Adipocyte (in vitro differentiated cells): ENCODE measurements around the gene LRRC2.
"Not testable (repeated sequence)": the region's sequence is repeated elsewhere in the genome, so short reads cannot be mapped to it uniquely, and the experiment has no call there.

Experiments
- DNase-seq: peaks from one replicate; pipeline ENCODE4 v3.0.0-alpha.2; 2015; ENCODE audit warnings: low read depth
- H3K27me3 ChIP-seq: replicated peaks from 2 replicates; pipeline ENCODE4 v1.7.0; 2013; ENCODE audit warnings: mild to moderate bottlenecking, low read length, moderate library complexity; ENCODE audit not compliant: control insufficient read depth, insufficient read depth
- H3K36me3 ChIP-seq: 2 replicates; pipeline ENCODE4 v1.7.0; 2013; ENCODE audit warnings: low read length, mild to moderate bottlenecking, moderate library complexity; ENCODE audit not compliant: control insufficient read depth, insufficient read depth, severe bottlenecking
- H3K4me1 ChIP-seq: 2 replicates; pipeline ENCODE4 v1.7.0; 2013; ENCODE audit warnings: mild to moderate bottlenecking, low read length, moderate library complexity; ENCODE audit not compliant: control insufficient read depth, insufficient read depth
- H3K4me3 ChIP-seq: 2 replicates; pipeline ENCODE4 v1.7.0; 2013; ENCODE audit warnings: mild to moderate bottlenecking, low read length, moderate library complexity
- H3K9ac ChIP-seq: 2 replicates; pipeline ENCODE4 v1.7.0; 2013; ENCODE audit warnings: mild to moderate bottlenecking, low read length, moderate library complexity
- H3K9me3 ChIP-seq: 2 replicates; pipeline ENCODE4 v1.7.0; 2013; ENCODE audit warnings: mild to moderate bottlenecking, low read length, moderate library complexity; ENCODE audit not compliant: control insufficient read depth

Gene LRRC2

DNA sequence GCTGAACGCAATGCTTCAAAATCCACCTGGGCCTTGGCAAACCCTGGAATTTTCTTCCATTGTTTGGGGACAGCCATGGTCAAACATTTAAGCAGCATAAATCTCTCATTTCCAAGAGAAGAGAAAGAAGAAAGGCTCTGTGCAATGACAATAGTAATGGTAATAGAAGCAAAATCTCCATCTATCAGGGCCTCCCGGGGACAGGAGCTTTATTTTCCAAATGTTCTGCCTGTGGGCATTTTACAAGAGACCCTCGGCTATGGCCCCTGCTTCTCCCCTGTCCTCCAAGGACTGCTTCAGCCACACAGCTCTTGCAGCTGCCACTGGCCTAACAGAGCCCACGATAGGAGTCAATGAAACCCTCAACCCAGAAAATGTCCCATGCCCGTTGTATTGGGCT is 33.5 kb upstream of the LRRC2 start:
- Histone ChIP-seq H3K4me1 (peaks cover 7% of the 10 kb centered on the region), H3K9ac (no peak overlapping the region), H3K9me3 (no peaks in the 10 kb centered on the region), H3K36me3 (no peaks in the 10 kb centered on the region), H3K4me3 (no peak overlapping the region), H3K27me3 (no peaks in the 10 kb centered on the region)
- DNase-seq: no peak

- DNase-seq: no peak
- H3K36me3 ChIP-seq: no peaks in the 10 kb centered on the region
- peaks cover 7% of the 10 kb centered on the region for H3K4me1 ChIP-seq
- H3K9ac ChIP-seq: no peak overlapping the region
- H3K9me3 ChIP-seq: no peaks in the 10 kb centered on the region
- H3K27me3 ChIP-seq: no peaks in the 10 kb centered on the region
- H3K4me3 ChIP-seq: no peak overlapping the region
Measured at GRCh38 chr3:46595819-46596314, 29.8 kb upstream of the LRRC2 start.

DNA sequence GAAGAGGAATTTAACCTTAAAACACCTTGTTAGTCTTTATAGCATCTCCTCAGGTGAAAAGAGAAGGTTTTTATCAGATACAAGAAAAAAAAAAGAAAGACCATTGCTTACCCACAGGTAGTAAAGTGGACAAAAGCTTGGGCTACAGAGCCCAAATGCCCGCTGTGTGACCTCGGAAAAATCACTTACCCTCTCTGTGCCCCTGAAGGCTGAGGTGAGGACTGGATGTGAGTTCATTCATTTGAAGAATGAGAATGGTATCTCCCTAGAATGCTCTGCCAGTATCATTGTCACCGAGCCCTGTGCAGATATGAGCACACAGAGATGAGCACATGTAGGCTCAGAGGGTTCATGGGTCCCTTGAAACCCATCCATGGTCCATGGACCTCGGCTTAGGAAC is 28.6 kb upstream of the LRRC2 start:
- Histone ChIP-seq H3K36me3 (no peaks in the 10 kb centered on the region), H3K9ac (no peak overlapping the region), H3K27me3 (no peaks in the 10 kb centered on the region), H3K9me3 (no peaks in the 10 kb centered on the region), H3K4me1 (peaks cover 7% of the 10 kb centered on the region), H3K4me3 (no peak overlapping the region)
- no peak for DNase-seq

- Histone ChIP-seq H3K4me1 (peaks cover 7% of the 10 kb centered on the region), H3K9me3 (no peaks in the 10 kb centered on the region), H3K27me3 (no peaks in the 10 kb centered on the region), H3K9ac (no peak overlapping the region), H3K4me3 (no peak overlapping the region), H3K36me3 (no peaks in the 10 kb centered on the region)
- no peak for DNase-seq
Measured at GRCh38 chr3:46593979-46594378, 27.9 kb upstream of the LRRC2 start.

DNA sequence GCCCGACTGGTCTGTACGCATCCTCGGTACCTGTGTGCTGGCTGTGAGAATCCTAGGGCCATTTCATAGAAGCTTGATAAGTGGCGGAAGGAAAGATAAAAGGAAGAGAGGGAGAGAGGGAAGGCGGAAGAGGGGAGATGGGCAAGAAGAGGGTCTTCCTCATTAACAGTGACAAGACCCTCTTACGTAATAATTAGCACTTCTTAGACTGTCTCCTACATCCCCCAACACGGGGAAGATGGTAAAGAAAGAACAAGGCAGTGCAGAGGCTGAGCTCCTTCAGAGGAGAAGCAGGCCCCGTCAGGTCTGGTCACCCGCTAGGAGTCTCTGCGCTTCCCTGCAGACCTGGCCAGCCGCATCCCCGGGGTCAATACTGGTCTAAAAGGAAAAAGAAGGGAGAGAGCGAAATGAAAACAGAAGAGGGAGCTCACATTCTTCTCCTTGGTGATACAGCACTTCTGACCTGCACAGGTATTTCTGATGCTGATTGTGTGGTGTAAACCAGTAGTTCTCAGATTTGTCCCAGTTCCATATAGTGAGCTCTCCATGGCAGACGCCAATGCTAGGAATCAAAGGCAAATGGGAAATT is 27.3 kb upstream of the LRRC2 start:
- no peaks in the 10 kb centered on the region for H3K36me3 ChIP-seq
- no peak overlapping the region for H3K4me3 ChIP-seq
- no peaks in the 10 kb centered on the region for H3K9me3 ChIP-seq
- H3K4me1 ChIP-seq: peaks cover 7% of the 10 kb centered on the region
- H3K9ac ChIP-seq: no peak overlapping the region
- no peak for DNase-seq
- no peaks in the 10 kb centered on the region for H3K27me3 ChIP-seq

- H3K27me3 ChIP-seq, H3K4me3 ChIP-seq, H3K36me3 ChIP-seq, H3K4me1 ChIP-seq, H3K9ac ChIP-seq, H3K9me3 ChIP-seq, DNase-seq: not testable (repeated sequence)
Measured at GRCh38 chr3:46587268-46587667, 21.2 kb upstream of the LRRC2 start.

- Histone ChIP-seq H3K27me3 (no peaks in the 10 kb centered on the region), H3K4me3 (no peak overlapping the region), H3K9ac (no peak overlapping the region), H3K9me3 (no peaks in the 10 kb centered on the region), H3K4me1 (no peaks in the 10 kb centered on the region), H3K36me3 (no peaks in the 10 kb centered on the region)
- no peak for DNase-seq
Measured at GRCh38 chr3:46586738-46587246, 20.7 kb upstream of the LRRC2 start.

DNA sequence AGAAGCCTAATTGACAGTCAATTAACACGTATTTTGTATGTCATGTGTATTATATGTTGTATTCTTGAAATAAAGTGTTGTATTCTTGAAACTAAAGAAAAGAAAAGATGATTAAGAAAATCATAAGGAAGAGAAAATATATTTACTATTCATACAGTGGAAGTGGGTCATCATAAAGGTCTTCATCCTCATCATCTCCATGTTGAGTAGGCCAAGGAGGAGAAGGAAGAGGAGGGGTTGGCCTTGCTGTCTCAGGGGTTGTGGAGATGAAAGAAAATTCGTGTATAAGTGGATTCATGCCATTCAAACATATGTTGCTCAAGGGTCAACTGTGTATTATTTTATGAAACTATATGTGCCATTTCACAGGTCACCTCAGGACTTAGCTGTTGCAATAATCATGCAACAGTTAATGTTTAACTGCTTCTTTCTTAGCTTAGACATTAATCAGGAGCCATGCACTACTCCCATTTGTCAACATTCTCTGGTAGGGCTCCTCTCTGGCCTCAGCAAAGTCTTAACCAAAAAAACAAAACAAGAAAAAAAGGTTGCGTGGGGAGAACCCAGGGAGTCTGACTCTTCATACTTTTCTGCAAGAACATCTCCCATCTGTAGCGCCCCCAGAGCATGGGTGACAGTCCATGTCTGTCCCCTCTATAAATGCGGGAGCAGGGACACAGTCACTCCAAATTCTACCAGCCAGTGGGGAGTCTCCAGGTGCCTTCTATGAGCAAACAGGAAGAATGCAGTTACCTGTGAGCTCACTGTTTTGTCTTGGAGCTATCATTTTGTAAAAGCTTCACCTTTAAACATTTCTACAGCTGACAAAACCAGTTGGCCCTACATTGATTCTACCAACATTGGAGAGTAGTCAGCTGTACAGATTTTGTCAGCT is 19.9 kb upstream of the LRRC2 start:
- no peaks in the 10 kb centered on the region for H3K9me3 ChIP-seq
- no peaks in the 10 kb centered on the region for H3K27me3 ChIP-seq
- H3K4me1 ChIP-seq: no peaks in the 10 kb centered on the region
- H3K36me3 ChIP-seq: no peaks in the 10 kb centered on the region
- no peak overlapping the region for H3K4me3 ChIP-seq
- no peak for DNase-seq
- H3K9ac ChIP-seq: no peak overlapping the region

- no peak for DNase-seq
- H3K4me1 ChIP-seq: no peaks in the 10 kb centered on the region
Measured at GRCh38 chr3:46584598-46585467, 18.7 kb upstream of the LRRC2 start.

GRCh38 chr3:46580675-46581074 is 14.6 kb upstream of the LRRC2 start:
- H3K4me1 ChIP-seq: no peaks in the 10 kb centered on the region
- peaks cover 18% of the 10 kb centered on the region for H3K27me3 ChIP-seq
- no peaks in the 10 kb centered on the region for H3K9me3 ChIP-seq
- DNase-seq: no peak
- H3K36me3 ChIP-seq: no peaks in the 10 kb centered on the region
- no peak overlapping the region for H3K4me3 ChIP-seq
- no peak overlapping the region for H3K9ac ChIP-seq

More at GRCh38 chr3:46584598-46585467, 18.7 kb upstream of the LRRC2 start:
- peaks cover 3% of the 10 kb centered on the region for H3K27me3 ChIP-seq
- H3K4me3 ChIP-seq: no peak overlapping the region
- no peaks in the 10 kb centered on the region for H3K36me3 ChIP-seq
- H3K9me3 ChIP-seq: no peaks in the 10 kb centered on the region
- no peak overlapping the region for H3K9ac ChIP-seq
